NCI-H446 (cell line): ENCODE measurements around the gene THSD7B.
"Not testable (repeated sequence)": the region's sequence is repeated elsewhere in the genome, so short reads cannot be mapped to it uniquely, and the experiment has no call there.

Experiments used
- DNase-seq, 2 experiments: peaks; one replicate each; lab custom pipeline; 2025; lab: John Stamatoyannopoulos, UW

THSD7B gene

DNA sequence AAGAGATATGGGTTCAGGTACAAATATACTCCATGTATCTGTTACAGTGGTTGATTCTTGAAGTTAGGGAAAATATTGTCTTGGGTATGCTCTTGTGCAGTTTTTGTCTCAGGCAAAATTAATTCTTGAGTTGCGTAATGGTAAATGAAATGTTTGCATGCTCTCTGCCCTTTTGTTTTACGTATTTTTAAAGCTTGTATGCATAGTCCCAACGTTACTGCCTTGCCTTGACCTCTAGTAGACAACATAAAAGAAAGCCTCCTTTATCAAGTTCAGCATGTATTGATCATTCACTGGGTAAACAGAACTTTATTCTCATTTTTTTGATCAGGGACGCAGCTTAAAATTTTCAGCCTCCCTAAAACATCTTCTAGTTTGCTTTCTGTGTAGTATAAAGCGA lies 283.1 kb downstream of the THSD7B start:
- DNase-seq: no peak

DNA sequence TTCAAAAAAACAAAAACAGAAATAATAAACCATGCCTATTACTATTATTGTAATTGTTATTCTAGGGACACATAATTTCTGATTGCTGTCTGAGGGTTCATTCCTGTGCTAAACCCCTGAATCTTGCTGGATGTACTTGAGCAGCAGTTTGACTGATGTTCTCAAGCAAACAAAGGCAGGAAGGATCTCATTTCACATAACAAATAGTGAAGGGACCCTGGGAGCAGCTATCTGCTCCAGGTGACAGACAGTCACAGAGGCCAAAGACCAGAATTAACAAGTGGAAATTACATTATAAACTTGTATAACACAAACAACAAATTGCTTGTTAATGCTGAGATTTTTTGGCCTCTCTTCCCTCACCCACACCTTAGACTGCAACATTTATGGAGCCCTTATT lies 284.2 kb downstream of the THSD7B start:
- DNase-seq: no peak

DNA sequence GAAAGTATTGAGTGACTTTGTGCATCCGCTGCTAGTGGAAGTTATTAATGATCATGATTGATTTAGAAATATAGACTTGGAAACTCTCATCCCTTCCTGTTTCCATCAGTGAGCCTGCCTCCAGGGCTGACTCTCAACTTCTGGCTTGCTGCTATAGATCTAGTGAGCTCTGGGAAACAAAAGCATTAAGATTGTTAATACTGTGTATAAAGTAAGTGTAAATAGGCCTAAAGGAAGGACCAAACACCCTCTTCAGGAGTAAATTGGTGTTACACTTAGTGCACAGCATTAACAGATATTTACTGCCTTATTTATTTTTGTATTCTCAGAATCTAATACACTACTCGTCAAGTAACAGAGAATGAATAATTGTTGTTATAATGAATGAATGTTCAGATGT lies 285.6 kb downstream of the THSD7B start:
- DNase-seq: peak in 1 of 2 experiments; percentile 9

DNA sequence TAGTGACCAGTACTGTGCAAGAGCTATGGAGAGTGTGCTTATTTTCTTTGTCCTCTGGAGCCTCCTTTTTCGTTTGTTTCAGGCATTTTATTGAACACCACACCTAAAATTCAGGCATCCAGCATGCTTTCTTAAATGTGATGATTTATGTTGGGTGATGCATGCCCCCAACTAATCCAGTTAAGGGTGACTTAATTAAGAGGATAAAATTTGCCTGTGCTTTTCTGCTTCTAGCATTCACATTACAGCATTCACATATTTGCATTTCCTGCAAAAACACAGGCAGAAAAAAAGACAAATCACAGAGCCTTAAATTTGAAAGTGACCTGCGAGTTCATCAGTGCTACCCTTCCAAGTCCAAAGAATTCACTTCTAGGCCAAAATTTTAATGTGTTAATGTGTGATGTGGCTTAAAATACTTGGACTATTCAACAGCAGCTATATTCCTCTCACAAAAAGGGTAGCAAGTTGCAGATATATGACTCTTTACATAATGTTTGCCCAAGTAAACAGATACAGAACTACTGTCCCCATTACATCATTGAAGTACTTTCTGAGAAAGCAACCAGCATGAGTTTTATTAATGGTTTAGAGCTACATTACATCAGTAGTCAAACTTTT lies 286.5 kb downstream of the THSD7B start:
- DNase-seq: no peak

DNA sequence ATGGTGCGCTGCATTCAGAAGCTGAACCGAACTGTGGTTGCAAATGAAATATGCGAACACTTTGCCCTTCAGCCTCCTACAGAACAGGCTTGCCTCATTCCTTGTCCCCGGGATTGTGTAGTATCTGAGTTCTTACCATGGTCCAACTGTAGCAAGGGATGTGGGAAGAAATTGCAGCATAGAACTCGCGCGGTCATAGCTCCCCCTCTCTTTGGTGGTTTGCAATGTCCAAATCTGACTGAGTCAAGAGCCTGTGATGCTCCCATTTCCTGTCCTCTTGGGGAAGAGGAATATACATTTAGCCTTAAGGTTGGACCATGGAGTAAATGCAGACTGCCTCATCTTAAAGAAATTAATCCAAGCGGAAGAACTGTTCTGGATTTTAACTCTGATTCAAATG lies 291.4 kb downstream of the THSD7B start:
- DNase-seq: no peak

DNA sequence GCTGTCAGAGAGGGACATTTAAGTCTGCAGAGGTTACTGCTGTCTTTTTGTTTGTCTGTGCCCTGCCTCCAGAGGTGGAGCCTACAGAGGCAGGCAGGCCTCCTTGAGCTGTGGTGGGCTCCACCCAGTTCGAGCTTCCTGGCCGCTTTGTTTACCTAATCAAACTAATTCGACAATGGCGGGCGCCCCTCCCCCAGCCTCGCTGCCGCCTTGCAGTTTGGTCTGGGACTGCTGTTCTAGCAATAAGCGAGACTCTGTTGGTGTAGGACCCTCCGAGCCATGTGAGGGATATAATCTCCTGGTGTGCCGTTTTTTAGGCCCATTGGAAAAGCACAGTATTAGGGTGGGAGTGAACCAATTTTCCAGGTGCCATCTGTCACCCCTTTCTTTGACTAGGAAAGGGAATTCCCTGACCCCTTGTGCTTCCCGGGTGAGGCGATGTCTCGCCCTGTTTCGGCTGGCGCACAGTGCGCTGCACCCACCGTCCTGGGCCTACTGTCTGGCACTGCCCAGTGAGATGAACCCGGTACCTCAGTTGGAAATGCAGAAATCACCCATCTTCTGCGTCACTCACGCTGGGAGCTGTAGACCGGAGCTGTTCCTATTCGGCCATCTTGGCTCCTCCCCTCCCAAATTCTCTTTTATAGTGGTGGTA lies 310.9 kb downstream of the THSD7B start:
- not testable (repeated sequence) for DNase-seq

DNA sequence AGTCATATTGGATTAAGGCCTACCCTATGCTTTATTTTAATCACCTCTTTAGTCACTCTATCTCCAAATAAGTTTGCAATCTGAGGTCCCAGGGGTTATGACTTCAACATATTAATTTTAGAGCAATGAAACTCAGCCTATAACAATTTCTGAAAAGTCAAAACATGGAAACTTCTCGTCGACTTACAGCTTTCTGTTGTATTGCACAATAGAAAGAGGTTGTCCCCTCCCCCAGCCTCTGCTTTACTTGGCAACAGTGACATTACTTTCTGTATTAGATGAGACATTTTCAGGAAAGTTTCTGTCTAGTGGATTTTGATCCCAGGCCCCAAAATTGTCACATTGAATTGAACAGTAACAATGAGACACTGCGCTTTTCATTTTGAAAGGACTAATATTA lies 326.4 kb downstream of the THSD7B start:
- DNase-seq: no peak

DNA sequence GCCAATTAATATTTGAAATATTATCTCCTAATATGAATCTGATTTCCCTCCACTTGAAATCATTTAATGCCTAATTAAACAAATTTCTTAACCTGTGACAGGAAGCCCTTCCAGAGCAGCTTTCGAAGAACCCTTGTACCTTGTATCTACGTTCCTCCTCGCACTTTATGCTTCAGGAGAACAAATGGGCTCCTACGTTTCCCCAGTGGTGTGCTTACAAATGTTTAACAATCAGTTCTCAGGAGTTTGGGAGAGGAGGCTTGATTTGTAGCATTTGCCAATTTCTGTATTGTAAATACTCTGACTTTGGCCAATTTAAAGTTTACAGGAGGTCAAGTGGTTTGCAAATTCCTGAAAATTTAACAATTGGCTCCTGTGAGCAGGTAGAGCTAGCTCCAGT lies 327.8 kb downstream of the THSD7B start:
- no peak for DNase-seq

DNA sequence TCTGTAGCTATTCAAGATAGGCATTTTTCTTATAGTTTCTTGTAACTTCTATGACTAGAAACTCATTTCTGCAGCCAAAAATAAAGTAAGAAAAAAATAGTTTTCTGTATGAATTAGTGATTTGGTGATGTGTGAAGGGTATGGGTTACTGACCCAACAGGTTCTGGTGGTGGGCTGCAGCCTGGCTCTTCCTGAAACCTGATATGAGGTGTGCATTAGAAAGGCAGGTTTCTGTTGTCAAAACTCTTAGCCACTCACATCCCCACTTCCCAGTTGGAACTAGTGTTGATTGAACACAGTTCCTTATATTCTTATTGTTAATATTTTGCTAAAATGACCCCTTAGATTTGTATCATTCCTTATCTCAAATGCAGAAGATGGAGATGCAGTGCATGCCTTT lies 330.8 kb downstream of the THSD7B start:
- DNase-seq: no peak

DNA sequence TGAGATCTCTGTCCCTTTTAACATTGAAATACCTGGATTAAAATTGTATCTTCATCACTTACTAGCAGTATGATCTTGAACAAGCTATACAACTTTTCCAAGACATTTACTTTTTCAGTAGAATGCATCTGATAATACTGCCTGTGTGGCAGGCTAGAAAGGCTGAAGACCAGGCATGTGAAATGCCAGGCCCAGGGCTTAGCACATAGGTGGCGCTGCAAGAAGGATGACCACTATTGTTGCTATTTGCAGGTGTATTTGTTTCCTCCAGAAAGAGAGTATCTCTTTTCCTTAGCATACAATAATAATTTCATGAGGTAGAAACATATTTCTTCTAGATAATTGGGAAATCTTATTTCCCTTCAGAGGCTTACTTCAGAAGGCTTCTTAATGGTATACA lies 331.3 kb downstream of the THSD7B start:
- DNase-seq: no peak

- DNase-seq: not testable (repeated sequence)
These were observed 336.5 kb downstream of the THSD7B start for GRCh38 chr2:137101814-137102213.

GRCh38 chr2:137107904-137108303 lies 342.6 kb downstream of the THSD7B start:
- DNase-seq: no peak

DNA sequence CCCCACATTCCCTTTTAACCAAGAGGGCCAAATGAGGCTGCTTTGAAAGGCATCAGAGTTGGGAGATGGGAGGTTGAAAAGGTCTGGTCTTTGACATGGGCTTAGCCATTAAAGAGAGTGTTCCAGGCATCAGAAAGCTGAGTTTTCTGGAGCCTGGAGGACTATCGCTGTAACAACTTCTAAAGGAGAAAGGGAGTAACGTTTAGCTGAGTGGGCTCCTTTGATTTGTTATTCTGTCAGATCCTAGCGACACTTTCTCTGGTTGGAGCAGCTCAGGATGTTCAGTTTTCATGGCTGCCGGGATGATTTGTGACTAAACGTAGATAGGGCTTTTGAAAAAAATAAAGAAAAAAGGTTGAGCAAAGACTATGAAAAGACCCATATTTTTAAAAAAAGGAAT lies 346.6 kb downstream of the THSD7B start:
- no peak for DNase-seq

DNA sequence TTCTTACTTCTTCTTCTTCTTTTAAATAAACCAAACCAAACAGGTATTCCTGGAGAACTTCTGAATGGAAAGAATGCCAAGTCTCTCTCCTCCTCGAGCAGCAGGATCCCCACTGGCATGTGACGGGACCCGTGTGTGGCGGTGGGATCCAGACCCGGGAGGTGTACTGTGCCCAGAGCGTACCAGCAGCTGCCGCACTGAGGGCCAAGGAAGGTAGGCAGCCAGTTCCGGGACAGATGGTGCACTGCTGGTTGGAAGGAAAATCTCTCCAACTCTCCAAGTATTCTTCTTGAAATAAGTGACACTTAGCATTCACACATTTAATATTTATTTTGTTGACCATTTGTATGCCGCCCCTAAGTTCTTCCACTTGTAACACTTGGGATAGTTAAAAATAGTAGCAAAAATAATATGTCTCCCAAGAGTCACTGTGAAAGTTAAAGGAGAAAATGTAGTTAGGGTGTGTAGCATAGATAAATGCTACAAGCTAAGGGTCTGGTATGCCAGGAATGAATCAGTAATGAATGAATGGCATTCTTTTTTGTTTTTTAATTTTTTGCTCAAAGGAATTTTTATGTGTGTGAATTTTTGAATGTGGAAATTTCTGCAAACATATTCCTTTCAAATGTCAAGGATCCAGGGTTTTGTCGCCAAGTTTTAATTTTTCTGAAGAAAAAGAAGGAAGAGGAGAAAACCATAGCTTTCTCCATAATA lies 349.9 kb downstream of the THSD7B start:
- DNase-seq: peak; percentile 21 to 72

- no peak for DNase-seq
These were observed 350.4 kb downstream of the THSD7B start for GRCh38 chr2:137115795-137116089.

DNA sequence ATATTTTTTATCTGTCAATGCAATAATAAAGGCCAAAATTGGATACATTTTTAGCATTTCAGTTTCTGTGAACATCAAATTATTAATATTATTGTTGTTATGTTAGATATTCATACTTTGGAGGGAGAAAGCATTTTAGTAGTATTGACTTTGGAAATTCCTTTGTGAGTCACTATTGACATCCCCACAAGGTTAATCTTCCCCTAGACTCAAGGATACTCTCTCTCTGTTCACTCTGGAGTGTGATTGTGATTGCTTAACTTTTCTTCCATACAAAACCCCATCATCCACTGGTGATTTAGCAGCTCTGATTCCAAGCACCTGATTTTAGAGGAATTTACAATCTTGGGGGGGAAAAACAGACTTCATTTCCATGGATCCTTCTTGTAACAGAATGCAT lies 352.0 kb downstream of the THSD7B start:
- no peak for DNase-seq

GRCh38 chr2:137118140-137118539 lies 352.8 kb downstream of the THSD7B start:
- no peak for DNase-seq

GRCh38 chr2:137123226-137123625 lies 357.9 kb downstream of the THSD7B start:
- DNase-seq: no peak

GRCh38 chr2:137133225-137133624 lies 367.9 kb downstream of the THSD7B start:
- DNase-seq: no peak

DNA sequence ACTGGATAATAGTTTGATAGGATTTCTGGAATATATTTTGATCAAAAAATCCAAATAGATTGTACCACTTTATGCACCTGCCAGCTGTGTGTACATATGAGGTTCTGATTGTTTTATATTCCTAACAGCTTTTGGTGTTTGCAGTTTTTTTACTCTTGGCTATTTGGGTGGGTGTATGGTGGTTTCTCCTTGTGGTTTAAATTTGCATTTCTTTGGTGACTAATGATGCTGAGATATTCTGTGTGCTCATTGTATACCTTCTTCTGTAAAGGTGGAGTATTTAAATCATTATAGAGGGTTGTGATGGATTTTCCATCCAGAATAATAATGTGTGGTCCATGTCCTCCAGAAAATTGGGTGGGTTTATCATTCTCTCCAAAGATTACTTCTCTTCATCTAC lies 372.9 kb downstream of the THSD7B start:
- no peak for DNase-seq

DNA sequence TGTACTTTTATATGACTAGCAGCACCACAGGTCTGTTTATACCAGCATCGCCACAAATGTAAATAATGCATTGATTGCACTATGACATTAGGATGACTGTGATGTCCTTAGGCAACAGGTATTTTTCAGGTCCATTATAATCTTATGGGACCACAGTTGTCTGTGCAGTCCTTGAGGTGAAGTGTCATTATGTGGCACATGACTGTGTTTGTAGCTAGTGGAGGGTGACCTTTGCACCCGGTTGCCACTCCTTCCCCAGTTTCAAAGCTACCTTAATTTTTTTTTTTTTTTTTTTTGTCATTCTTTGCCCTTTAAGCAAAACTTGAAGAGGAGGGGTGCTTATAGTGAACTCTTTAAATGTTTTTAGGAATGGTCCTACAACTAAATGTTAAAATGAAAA lies 386.4 kb downstream of the THSD7B start:
- DNase-seq: no peak

- DNase-seq: no peak
These were observed 389.6 kb downstream of the THSD7B start for GRCh38 chr2:137154946-137155345.

- no peak for DNase-seq
These were observed 390.2 kb downstream of the THSD7B start for GRCh38 chr2:137155356-137156104.
